Renal cortical epithelial cell (primary cell): ENCODE data around the gene SPIN1. TPM values are rescaled to one million over a fixed set of nuclear protein-coding genes. Genes with fewer than 3 reads are reported as not detected.

Experiments
- DNase-seq: peaks from one replicate; pipeline ENCODE4 v3.0.0-alpha.2; 2011; ENCODE audit warnings: low read depth
- total RNA-seq: library from RNA; depleted of rRNA; stranded (reverse); fragments of >200 nt; gene quantifications from 2 replicates; pipeline ENCODE4 v1.2.3, GENCODE V29; 2014

SPIN1 gene
- total RNA-seq, 1 donor from 2014 or later = 211 TPM

DNA sequence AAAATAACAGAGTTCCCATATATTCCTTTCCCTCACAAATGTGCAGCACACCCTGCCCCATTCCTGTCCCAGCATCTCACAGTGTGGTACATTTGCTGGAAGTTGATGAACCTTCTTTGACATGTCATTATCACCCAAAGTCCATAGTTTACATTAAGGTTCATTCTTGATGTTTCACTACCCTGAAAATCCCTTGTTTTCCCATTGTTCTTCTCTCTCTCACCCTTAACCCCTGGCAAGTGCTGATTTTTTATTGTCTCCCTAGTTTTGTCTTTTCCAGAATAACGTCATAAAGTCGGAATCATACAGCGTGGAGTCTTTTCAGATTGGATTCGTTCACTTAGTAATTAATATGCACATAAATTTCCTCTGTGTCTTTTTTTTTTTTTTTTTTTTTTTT is 48.1 kb downstream of the SPIN1 start:
- DNase-seq = no peak

DNA sequence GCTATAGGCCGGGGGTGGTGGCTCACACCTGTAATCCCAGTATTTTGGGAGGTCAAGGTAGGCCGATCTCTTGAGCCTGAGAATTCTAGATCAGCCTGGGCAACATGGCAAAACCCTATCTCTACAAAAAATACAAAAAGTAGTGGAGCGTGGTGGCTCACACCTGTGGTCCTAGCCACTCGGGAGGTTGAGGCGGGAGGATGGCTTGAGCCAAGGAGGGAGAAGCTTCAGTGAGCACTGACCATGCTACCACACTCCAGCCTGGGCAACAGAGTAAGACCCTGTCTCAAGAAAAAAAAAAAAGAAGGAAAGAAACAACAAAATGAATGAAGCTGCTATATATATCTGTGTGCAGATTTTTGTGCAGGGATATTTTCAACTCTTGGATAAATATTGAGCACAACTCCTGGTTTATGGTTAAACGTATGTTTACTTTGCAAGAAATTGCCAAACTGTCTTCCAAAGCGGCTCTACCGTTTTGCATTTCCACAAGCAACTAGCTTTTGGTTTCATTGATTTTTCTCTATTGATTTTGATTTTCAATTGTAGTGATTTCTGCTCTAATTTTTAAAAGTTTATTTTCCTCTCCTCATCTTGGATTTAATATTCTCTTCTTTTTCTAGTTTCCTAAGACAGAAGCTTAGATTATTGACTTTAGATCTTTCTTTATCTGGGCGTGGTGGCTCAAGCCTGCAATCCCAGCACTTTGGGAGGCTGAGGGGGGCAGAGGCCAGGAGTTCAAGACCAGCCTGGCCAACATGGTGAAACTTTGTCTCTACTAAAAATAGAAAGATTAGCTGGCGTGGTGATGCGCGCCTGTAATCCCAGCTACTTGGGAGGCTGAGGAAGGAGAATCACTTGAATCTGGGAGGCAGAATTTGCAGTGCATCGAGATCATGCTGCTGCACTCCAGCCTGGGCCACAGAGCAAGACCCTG is 49.2 kb downstream of the SPIN1 start:
- no peak for DNase-seq

DNA sequence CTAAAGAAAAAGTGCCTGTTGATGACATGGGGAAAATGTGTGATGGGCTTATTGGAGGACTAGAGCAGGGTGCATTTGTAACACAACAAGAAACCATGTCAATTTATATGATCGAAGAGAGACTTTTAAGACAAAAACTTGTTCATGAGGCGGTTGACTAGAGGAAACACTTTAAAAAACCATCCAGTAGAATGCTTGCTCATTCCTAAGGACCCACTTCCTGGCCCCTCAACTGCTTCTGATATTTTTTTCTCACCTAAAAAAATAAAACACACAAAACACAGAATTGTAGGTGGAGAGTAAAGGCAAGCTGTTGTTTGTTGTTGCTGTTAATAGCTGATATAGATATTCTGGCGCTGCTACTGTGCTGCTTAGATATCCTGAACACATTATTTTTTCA is 50.6 kb downstream of the SPIN1 start:
- DNase-seq = no peak

DNA sequence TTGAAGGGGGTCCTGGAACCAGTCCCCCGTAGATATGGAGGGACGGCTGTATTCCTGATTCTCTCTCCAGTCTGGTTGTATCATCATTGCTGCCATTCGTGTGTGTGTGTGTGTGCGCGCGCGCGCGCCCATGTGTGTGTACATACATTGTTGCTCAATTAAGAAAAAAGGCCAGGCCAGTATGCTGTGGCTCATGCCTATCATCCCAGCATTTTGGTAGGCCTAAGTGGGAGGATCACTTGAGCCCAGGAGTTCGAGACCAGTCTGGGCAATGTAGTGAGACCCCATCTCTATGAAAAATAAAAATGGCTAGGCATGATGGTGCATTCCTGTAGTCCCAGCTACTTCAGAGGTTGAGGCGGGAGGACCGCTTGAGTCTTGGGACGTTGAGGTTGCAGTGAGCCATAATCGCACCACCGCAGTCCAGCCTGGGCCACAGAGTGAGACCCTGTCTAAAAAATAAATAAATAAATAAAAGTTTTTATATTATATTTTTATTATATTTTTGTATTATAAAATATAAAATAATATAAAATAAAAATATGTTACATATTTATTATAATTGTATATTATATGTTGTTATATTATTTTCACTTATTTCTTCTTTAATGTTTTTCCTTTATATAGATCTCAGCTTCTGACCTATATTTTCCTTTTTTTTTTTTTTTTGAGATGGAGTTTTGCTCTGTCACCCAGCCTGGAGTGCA is 53.2 kb downstream of the SPIN1 start:
- no peak for DNase-seq

DNA sequence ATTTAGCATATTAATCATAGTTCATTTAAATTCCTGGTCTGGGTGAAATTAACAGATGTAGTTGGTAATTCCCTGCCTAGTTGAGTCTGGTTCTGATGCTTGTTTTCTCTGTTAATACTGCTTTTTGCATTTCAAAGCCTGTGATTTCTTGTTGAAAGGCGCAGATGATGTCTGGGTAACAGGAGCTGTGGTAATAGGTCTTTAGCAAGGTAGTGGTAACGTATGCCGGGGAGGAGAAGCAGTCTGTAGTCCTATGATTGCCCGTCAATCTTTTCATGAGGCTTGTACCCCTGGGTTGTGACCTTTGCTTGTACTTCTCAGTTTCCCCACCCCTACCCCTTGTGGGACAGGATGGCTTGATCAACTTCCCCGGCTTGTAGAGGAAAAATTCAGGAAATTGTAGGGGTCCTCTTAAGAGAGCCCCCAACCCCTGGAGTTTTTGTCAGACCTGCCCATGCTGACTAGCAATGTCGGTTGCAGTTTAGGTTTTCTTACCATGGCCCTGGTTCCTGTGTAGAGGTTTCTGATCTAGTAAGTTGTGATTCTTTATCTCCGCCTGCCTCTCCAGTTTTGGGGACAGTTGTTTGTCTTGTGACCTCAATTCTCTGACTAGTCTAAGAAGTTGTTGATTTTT is 55.4 kb downstream of the SPIN1 start:
- no peak for DNase-seq

DNA sequence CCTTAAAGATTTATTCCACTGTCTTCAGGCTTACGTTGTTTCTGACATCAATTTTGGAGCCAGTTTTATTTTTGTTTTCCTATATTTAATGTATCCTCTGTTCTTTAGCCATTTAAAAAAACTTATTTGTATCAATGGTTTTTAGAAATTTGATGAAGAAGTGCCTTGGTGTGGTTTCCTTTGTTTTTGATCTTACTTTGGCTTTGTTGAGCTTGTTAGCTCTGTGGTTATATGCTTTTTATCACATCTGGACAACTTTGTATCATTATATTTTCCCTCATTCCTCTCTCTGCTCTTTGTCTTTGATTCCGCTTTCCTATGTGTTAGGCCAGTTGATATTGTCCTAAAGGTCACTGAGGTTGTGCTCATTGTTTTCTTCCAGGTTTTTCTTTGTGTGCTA is 58.5 kb downstream of the SPIN1 start:
- DNase-seq = no peak

DNA sequence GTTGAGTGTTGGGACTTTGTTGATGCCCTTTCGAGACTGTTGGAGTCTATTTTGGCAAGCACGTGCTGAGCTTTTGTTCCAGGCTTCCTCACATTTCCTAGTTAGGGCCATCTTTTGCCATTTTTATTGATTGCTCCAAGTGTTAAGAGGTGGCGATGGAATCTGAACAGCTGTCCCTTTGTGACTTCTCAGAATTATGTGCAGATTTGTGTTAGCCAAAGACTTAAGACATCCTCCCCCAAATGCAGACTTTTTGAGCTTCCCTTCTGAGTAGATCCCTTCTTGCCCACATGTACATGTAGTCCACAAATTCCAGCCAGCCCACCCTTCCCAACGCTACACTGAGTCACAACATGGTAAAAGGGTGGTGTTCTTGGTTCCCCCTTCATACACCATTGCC is 59.2 kb downstream of the SPIN1 start:
- no peak for DNase-seq

DNA sequence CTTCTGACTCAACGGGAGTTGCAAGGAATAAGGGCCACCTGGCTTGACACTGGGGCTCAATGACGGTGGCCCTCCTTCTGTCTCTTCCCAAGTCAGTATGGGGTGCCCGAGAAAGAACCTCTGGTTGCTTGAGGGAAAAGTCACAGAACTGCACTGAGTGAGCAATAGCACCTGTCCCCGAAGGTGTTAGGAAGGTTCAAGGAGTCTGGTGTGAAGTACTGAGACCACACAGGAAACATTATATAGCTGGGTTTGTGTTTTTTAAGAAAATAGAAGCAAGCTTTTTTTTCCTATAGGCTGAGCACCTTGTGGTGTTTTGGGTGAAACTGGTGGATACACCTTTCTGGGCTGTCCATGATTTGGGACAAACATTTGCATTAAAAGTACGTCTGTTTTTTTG is 62.9 kb downstream of the SPIN1 start:
- DNase-seq = no peak

DNA sequence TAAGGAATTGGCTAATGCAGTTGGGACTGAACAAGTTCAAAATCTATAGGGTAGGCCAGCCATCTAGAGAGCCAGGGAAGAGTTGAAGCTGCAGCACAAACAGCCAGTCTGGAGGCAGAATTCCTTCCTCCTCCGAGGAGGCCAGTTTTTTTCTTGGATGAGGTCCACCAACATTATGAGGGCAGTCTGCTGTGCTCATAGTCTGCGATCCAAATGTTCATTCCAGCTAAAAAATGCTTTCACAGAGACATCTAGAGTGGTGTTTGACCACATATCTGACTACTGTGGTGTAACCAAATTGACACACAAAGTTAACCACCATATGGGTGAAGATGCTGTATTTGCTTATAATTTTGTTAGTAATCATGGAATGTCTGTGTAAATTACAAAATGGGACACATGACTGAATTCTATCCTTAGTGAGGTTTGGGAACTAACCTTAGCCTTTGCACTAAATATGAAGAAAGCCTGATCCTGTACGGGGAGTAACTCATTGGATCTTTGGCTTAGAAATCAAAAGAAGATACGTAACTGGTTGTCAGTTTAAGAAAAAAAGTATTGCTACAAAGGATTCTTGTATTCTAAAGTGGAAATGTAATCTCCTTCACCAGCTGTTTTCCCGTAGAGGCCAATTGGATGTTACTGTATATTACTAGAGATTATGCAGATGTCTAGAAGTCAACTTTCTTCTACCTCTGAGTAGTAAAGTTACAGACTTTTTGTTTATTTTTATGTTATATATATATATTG is 70.6 kb downstream of the SPIN1 start:
- DNase-seq = no peak

DNA sequence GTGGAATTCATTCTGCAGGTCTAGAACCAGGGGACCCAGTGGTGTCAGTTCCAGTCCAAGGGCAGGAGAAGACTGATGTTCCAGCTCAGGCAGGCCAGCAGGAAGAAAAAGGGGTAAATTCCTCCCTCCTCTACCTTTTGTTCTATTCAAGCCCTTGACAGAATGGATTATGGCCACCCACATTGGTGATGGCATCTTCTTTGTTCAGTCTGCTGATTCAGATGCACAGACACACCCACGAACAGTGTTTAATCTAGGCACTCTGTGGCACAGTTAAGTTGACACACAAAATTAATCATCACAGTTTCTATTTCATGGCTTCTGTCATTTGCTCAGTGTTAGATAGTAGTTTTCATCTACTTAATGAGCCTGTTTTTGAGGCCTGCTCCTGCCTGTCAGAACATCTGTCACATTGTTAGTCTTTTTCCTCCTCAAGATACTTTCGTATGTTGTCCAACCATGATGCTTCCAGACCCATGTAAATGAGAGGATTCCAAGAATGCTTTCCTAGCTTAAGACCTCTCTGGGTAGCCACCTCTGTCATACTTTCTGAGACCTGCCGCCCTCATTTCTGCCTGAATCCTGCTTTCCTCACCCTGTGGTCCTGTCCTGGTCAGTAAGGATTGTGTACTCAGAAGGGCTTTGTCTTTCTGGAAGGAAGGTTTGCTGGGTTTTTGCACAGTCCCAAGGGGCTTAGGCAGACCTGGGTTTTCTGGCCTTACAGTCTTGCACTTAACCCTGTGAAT is 72.5 kb downstream of the SPIN1 start:
- DNase-seq = peak; percentile 40

DNA sequence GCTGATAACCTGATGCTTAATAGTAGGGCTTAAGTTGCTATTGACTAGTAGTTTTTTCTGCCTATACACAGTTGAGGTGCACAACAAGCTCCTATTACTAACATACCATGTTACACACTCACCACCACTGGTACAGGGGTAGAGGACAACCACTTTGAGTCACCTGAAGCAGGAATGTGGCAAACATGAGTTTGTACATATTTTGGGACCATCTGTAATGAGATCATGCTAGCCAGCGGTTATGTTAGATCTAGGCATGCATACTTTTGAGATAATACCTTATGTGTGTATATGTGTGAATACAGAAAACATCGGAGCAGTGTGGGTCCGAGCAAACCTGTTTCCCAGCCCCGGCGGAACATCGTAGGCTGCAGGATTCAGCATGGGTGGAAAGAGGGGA is 73.9 kb downstream of the SPIN1 start:
- DNase-seq = peak; percentile 35

DNA sequence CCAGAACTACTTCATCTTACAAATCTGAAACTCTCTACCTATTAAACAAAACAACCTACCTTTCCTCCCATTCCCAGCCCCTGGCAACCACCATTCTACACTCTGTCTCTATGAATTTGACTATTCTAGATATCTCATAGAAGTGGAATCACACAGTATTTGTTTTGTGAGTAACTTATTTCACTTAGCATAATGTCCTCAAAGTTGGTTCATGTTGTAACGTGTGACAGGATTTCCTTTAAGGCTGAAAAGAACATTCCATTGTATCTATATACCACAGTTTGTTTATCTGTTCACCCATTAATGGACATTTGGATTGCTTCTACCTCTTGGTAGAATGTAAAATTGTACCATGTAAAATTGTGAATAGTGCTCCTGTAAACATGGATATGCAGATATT is 76.6 kb downstream of the SPIN1 start:
- peak; percentile 46 for DNase-seq

DNA sequence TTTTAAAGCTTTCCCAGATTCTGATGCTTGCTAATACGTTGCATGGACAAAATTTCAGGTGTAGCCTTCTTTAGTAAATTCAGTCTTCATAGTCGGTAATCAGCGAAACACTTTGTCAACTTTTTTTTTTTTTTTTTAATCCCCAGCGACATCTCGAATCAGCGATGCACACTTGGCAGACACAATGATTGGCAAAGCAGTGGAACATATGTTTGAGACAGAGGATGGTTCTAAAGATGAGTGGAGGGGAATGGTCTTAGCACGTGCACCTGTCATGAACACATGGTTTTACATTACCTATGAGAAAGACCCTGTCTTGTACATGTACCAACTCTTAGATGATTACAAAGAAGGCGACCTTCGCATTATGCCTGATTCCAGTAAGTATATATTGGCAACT is 80.0 kb downstream of the SPIN1 start:
- DNase-seq = no peak

DNA sequence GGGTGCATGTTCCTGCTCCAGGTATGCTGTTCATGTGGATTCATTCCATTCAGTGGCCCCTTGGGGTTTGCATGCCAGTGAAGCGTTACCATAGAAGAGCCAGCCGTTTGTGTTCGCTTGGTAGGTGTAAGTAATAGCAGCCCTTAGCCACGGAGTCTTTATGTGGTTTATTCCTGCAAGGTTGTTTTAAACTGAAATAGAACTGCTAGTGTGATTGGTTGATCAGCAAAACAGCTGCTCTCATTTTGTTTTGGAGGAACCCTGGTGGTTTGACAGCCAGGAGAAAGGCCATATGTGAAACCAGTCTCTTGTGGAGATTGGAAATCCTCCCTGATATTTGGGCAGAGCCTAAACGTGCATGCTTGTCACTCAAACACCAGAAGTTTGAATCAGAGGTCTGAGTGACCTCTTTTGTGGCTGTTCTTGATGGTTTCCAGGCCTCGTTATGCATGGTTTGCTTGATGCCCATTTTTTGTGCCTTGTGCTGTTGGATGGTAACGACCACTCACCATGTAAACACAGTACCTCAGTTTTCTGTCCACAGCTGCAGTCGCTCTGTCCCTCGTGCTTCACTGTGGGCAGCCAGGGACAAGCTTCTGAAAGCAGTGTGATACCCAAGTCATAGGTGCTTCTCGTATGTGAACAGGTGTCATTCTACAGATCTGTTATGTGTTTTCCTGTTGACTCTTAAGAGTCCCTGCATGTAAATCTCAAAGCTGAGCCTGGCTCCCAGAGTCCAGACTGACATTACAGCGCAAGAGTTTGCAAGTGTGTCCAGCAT is 88.4 kb downstream of the SPIN1 start:
- DNase-seq = peak; percentile 93

DNA sequence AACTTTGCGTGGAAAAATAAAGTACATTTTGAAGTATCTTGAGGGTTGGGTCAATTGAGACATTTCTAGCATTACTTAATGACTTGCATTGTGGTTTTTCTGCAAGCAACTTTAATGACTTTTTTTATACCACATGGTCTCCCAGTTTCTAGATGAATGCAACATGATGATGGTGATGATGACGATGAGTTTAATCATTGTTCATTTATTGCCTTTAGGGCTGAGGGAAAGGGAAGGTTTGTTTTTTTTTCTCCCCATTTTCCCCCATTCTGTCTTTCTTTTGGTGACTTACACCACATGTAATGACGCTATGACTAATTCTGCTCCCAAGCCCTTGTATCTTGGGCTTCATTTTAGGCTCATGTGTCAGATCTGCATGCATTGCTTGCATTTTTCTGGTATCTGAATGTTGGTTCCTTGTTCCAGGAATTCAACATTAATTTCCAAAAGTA is 89.1 kb downstream of the SPIN1 start:
- DNase-seq = peak; percentile 100

DNA sequence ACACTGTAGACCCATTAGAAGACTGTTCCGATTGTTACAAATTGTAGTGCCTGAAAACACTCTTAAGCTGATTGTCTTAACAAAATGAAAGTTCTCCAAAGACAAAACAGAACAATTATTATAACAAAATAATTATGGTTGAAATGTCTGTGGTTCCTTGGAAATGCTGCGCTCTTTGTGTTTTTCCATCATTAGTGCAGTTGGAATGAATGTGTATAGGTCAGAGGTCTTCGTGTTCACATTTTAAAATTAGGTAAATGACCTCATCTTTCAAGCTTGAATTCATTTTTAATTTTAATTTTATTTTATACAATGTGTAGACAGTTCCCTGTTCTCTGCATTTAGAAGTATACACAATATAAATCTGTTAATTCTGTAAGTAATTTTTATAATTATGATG is 90.0 kb downstream of the SPIN1 start:
- DNase-seq = no peak

DNA sequence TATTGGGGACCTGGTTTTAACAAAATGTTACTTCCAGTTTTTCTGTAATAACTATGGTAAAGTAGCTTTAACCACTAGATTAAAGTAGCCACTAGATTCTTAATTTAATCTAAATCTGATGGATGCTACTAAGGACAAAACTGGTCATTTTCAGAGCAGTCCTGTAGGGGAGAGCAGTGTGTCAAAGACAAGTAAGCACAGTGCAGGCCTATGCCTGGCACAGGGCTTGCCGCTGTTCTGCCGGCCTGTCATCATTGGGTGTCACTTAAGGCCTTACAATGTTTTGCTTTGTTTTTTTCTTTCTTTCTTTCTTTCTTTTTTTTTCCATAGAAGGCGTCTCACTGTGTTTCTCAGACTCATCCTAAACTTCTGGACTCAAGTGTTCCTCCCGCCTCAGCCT is 93.7 kb downstream of the SPIN1 start:
- DNase-seq = no peak

DNA sequence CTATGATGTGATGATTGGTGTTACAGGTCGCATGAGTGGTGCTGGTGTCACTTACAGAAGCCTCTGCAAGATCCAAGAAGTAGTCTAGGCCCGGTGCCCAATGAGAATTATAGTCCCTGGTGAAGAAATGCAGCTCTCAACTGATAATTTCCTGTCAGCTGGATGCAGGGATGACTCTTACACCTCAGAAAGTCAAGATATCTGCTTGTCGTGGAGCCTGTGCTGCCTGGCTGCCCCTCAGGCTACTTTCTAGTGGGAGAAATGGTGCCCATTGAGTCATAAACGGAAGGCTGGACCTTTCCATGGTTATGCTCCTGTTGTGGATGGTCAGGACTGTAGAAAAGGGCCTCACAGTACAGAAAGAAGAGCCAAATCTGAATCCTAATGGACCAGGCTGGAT is 99.9 kb downstream of the SPIN1 start:
- DNase-seq = no peak

DNA sequence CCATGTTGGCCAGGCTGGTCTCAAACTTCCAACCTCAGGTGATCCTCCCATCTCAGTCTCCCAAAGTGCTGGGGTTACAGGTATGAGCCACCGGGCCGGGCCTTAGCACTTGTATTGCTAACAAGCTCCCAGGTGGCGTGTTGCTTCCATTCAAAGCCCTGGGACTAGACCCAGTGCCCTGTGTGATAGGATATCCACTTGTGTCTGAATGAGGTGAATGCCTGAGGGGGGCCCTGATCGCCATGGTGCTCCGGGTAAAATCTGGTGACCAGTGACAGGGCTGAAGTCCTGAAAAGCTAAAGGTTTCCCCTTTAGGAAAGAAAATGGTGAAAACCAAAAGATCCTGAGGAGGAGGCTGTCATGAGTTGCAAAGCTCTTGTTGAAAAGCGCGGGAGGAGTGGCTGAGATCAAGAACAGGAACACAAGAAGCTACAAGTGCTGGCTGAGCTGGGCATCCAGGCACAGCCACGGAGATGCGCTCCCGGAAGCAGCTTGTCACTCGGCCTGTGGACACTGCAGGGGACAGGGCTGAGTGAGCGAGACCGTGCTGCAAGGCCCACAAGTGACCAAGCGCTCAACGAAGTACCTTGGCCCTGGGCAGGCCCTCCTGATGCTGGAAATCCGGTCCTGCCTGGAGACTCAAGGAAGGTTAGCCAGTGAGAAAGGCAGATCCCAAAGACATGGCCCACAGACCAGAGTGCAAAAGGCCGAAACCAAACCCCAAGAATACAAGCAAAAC is 106.9 kb downstream of the SPIN1 start:
- no peak for DNase-seq

DNA sequence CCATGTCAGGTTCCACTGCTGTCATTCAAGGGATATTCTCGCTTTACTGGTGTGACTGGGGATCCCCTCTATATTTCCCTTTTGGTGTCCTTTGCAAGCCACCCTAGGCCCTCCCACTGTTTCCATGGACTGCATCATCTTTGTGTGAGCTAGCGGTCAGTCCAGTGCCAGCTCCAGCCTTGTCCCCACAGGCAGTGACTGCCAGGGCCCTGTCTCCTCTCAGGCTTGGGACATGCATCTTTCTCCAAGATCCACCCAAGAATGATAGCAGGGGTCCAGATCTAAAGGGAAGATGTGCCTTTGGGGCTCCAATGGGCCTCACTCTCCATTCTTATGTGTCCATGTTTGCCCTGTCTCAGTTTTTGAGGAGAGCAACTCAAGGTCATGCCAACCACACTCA is 109.0 kb downstream of the SPIN1 start:
- DNase-seq = no peak
